Stimulated activated CD4-positive, alpha-beta T cell treated with anti-CD3 and anti-CD28 coated beads, Interleukin-4, amount 100 ng/mL, for 1 hour (primary cell): ENCODE data around the gene PLS1.
"Not testable (repeated sequence)": the region's sequence is repeated elsewhere in the genome, so short reads cannot be mapped to it uniquely, and the experiment has no call there.

Source experiments
- DNase-seq: peaks from one replicate; pipeline ENCODE4 v3.0.0-alpha.2; 2020

Gene PLS1

GRCh38 chr3:142706321-142707127 lies 110.3 kb downstream of the PLS1 start:
- no peak for DNase-seq

- no peak for DNase-seq
Observed at GRCh38 chr3:142709207-142709606, 113.0 kb downstream of the PLS1 start.

DNA sequence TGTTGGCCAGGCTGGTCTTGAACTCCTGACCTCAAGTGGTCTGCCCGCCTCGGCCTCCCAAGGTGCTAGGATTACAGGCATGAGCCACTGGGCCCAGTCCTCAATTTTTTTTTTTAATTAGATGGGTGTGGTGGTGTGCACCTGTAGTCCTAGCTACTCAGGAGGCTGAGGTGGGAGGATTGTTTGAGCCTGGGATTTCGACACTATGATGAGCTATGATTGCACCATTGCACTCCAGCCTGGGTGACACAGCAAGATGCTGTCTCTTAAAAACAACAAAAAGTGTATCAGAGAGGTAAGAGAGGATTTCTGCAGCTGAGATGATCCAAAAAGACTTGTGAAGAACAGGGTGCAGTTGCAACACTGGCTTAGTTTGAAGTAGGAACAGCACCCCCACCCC lies 118.7 kb downstream of the PLS1 start:
- not testable (repeated sequence) for DNase-seq

- no peak for DNase-seq
Observed at GRCh38 chr3:142716102-142716501, 119.9 kb downstream of the PLS1 start.

DNA sequence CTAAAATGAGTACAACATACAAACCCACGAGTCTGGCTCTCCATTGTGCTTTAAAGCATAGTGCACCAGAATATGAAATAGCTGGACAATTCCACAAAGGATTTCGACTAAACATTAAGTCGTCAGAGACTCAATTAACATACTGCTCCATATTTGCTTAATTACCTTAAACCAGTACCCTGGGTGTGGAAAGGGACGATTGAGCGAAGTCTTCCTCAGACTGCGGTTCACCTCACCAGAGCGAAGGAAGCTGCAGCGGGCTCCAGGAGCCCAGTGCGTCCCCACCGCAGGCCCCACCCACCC lies 127.4 kb downstream of the PLS1 start:
- no peak for DNase-seq

- DNase-seq: peak; percentile 65
Observed at GRCh38 chr3:142723968-142724681, 127.9 kb downstream of the PLS1 start, which contains the start of gene TRPC1. TSS of gene TRPC1 (plus strand) at chr3:142724034. CDS start at chr3:142724560, 526 bp downstream.

DNA sequence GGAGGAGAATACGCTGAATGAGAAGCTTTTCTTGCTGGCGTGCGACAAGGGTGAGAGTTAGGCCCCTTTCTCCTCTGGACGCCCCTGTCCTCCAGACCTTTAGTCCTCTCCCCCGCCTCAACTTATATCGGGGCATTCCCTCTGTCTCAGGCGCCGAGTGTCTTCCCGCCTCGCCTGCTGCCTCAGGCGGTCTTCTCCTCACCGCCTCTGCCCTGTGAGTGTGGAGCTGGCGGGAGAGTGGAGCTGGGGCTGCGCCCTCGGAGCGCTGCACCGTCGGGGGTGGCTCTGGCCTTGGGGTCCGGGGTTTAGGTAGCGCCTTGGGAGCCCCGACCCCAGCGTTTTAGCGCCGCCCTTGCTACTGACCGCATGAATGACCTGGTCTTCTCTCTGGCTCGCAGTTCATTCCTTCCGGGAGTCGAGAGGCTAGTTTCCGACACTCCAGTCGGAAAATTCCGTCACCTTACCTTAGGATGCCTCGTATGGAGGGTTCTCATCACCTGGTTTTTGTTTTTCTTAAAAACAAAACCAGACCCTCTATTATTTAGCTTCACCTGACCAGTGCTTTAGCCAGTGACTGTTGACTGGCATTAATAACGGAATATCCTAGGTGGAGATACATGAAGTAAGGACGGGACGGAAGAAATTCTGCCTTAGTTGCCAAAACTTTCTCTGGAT lies 128.6 kb downstream of the PLS1 start:
- peak; percentile 17 for DNase-seq

DNA sequence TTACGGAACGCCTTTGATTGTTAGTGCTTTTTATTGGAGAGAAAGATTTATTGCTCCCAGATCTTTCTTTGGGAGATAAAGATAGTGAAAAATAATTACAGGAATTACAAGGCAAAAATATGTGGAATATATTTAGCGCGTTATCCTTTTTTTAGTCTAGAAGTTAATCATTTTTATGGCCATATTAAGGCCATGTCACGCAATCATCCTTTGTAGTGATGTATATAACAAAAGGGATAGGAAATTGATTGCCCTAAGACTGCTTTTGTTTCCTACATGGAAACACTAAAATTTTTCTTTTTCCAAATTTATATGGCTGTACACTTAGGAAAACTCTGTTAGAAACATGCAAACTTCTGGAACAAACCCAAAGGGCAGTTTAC lies 129.2 kb downstream of the PLS1 start:
- no peak for DNase-seq

DNA sequence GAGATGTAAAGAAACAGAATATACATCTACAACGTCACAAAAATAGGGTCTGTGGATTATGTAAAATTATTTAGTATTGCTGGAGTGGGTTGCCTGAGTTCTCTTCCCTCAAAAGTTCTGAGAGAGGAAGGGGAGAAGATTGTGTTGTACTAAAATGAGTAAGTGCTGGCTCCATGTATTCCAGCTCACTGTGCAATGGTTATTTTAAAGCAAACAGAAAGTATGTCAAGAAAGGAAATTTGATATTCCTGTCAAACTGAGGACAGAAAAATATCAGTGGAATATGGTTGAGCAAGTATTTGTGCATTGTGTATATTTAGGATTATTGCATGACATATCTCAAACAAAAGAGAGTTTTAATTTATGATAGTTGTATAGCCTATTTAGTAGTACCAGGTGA lies 129.8 kb downstream of the PLS1 start:
- no peak for DNase-seq

GRCh38 chr3:142732066-142732465 lies 135.9 kb downstream of the PLS1 start:
- no peak for DNase-seq

DNA sequence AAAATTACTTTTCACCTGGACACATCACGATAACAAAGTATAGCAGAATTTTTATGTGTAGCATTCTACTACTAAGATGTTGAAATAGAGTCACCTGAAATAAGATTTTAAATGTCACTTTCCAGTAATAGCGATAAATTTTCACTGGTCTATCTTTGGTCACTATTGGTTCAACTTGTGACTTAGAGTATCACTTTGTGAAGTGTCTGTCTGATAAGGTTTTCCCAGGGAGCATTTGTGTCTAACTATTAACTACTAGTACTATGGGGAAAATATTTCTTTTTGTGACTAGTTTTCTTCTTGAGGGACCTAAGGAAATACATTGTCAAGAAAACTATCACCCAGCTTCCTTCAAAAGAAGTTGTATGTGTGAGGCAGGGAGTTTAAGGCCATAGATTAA lies 138.6 kb downstream of the PLS1 start:
- no peak for DNase-seq

DNA sequence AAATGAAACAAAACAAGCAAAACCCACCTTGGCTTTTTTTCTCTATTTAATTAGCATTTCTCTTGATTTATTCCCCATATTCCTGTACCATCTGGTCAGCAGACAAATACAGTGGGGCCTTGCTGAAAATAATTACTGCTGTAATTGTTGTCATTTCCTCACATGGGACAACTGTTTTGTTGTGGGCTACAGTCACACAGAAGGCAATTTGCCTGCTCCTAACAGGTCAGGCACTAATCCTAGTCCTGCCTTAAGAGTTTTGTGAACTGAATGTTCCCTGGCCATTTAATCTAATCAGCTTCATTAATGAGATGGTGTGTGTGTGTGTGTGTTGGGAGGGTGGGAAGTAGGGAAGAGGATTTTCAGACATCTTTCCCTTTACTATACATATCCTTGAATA lies 139.3 kb downstream of the PLS1 start:
- no peak for DNase-seq

GRCh38 chr3:142738396-142738795 lies 142.2 kb downstream of the PLS1 start:
- no peak for DNase-seq

DNA sequence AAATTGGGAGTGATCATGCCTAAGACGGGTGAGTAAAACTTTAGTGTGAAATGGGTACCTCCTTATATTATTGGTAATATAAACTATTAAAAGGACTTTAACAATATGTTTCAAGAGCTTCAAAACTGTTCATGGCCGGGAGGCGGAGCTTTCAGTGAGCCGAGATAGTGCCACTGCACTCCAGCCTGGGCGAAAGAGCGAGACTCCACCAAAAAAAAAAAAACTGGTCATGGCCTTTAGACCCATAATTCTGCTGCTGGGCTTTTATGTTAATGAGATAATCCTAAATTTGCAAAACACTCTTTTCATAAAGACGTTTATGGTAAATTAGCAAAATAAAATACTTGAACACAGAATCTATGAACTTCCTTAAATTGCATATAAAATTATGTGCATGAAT lies 150.5 kb downstream of the PLS1 start:
- no peak for DNase-seq

DNA sequence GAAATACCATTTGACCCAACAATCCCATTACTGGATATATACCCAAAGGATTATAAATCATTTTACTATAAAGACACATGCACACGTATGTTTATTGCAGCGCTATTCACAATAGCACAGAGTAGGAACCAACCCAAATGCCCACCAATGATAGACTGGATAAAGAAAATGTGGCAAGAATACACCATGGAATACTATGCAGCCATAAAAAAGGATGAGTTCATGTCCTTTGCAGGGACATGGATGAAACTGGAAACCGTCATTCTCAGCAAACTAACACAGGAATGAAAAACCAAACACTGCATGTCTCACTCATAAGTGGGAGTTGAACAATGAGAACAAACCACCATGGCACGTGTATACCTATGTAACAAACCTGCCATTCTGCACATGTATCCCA lies 154.3 kb downstream of the PLS1 start:
- DNase-seq: not testable (repeated sequence)

DNA sequence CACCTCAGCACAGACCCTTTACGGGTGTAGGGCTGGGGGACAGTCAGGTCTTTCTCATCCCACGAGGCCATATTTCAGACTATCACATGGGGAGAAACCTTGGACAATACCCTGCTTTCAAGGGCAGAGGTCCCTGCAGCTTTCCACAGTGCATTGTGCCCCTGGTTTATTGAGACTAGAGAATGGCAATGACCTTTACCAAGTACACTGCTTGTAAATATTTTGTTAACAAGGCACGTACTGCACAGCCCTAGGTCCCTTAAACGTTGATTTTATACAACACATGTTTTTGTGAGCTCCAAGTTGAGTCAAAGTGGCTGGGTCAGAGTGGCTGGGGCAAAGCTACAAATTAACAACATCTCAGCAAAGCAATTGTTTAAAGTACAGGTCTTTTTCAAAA lies 156.4 kb downstream of the PLS1 start:
- not testable (repeated sequence) for DNase-seq

DNA sequence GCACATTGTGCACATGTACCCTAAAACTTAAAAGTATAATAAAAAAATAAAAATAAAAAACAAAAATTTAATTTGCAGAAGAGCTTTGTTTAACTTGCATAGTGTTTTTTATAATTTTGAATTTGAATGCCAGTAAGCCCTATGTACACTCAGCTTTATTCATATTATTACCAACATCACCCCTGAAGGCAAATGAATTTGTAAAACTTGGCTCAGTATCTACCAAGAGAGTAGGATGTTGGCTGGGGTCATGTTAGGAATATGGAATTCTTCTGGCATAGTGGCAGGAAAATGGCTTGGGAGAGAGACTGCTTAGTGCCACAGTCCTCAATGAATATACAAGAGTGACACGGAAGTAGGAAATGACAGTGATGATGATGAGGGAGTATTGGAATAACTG lies 158.3 kb downstream of the PLS1 start:
- DNase-seq: no peak
